Measurements from ENCODE around the gene SCGB3A1.
A peak's percentile ranks its signal among the peaks of the same experiment; 100 is the strongest.

SCGB3A1 gene

DNA sequence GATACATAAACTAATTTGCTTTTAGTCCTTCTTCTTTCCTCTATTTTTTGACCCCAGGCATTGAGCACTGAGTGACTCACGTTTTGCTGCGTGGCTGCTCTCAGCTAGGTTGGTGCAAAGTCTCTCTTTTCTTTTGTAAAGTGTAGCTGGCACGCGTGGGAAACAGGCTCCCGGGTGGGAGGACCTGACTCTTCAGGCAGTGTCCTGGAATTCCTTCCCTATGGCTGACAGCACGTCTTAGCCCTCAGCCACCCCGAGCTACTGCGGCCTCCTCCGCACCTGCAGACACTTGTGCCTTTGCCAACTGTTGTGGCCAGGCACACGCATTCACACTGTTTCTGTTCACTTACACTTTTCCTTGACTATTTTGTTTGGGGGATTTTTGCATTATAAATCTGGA, 877 bp upstream of the SCGB3A1 start:
- Histone ChIP-seq H3K14ac (ENCODE audit: low read length) (no peak overlapping the region), H3K9me3 (ENCODE audit: insufficient read depth, low read depth, low read length) (peaks cover 2% of the 10 kb centered on the region), H2BK12ac (ENCODE audit: low read length) (no peak overlapping the region), H4K12ac (ENCODE audit: low read depth, low read length) (no peak overlapping the region), H2AK5ac (ENCODE audit: low read length) (no peak overlapping the region), H3K36me3 (ENCODE audit: control insufficient read depth in 1 of 2, insufficient read depth in 2 of 2, low read length in 2 of 2) (no peaks in the 10 kb centered on the region), H3K18ac (ENCODE audit: low read length) (no peak overlapping the region), H3K23ac (ENCODE audit: low read length) (no peak overlapping the region), H2BK120ac (ENCODE audit: insufficient read depth, low read length, poor library complexity) (no peak overlapping the region), H2AFZ (ENCODE audit: insufficient read depth, low read length, poor library complexity) (no peak overlapping the region), H3K79me2 (ENCODE audit: control insufficient read depth, insufficient read depth, low read length, poor library complexity) (no peaks in the 10 kb centered on the region), H3K4me3 (ENCODE audit: low read depth, low read length) (no peak overlapping the region), H3K4ac (ENCODE audit: low read depth, low read length) (no peak overlapping the region), H3K4me2 (ENCODE audit: low read length) (no peak overlapping the region), H3K79me1 (ENCODE audit: low read length) (no peaks in the 10 kb centered on the region), H3K4me1 (ENCODE audit: control insufficient read depth in 1 of 2, insufficient read depth in 2 of 2, low read length in 2 of 2) (peaks cover 0 to 8% of the 10 kb centered on the region in 2 experiments), H4K8ac (ENCODE audit: low read depth, low read length) (no peak overlapping the region), H3K27ac (ENCODE audit: low read depth, low read length) (no peak overlapping the region), H3K9ac (ENCODE audit: low read length) (no peak overlapping the region), H4K91ac (ENCODE audit: low read depth, low read length) (no peak overlapping the region), H2BK5ac (ENCODE audit: low read depth, low read length, poor library complexity) (no peak overlapping the region), H3K27me3 (ENCODE audit: insufficient read depth, low read length) (peaks cover 20% of the 10 kb centered on the region)
- DNase-seq = no peak
- WGBS (ENCODE audit: extremely low coverage, insufficient coverage, insufficient read length) = no CpG with 5 or more reads among the region's 10 CpGs

GRCh38 chr5:180590543-180591310, 572 bp downstream of the SCGB3A1 start:
- no CpG with 5 or more reads among the region's 63 CpGs for WGBS (ENCODE audit: extremely low coverage, insufficient coverage, insufficient read length)
- H4K91ac ChIP-seq (ENCODE audit: low read depth, low read length) = no peak overlapping the region
- no peak overlapping the region for H3K14ac ChIP-seq (ENCODE audit: low read length)
- no peak overlapping the region for H2AFZ ChIP-seq (ENCODE audit: insufficient read depth, low read length, poor library complexity)
- no peak overlapping the region for H4K8ac ChIP-seq (ENCODE audit: low read depth, low read length)
- H3K23ac ChIP-seq (ENCODE audit: low read length) = no peak overlapping the region
- peak overlapping the region; percentile 63 for H3K4me2 ChIP-seq (ENCODE audit: low read length)
- no peaks in the 10 kb centered on the region for H3K36me3 ChIP-seq (ENCODE audit: control insufficient read depth in 1 of 2, insufficient read depth in 2 of 2, low read length in 2 of 2)
- no peak overlapping the region for H2BK120ac ChIP-seq (ENCODE audit: insufficient read depth, low read length, poor library complexity)
- H3K27me3 ChIP-seq (ENCODE audit: insufficient read depth, low read length) = peaks cover 20% of the 10 kb centered on the region
- peak overlapping the region; percentile 30 for H3K4me3 ChIP-seq (ENCODE audit: low read depth, low read length)
- H3K4ac ChIP-seq (ENCODE audit: low read depth, low read length) = no peak overlapping the region
- peaks cover 0 to 8% of the 10 kb centered on the region in 2 experiments for H3K4me1 ChIP-seq (ENCODE audit: control insufficient read depth in 1 of 2, insufficient read depth in 2 of 2, low read length in 2 of 2)
- H2BK12ac ChIP-seq (ENCODE audit: low read length) = no peak overlapping the region
- no peak overlapping the region for H3K27ac ChIP-seq (ENCODE audit: low read depth, low read length)
- H3K18ac ChIP-seq (ENCODE audit: low read length) = no peak overlapping the region
- H3K9ac ChIP-seq (ENCODE audit: low read length) = no peak overlapping the region
- H3K9me3 ChIP-seq (ENCODE audit: insufficient read depth, low read depth, low read length) = peaks cover 2% of the 10 kb centered on the region
- no peak overlapping the region for H2BK5ac ChIP-seq (ENCODE audit: low read depth, low read length, poor library complexity)
- H3K79me1 ChIP-seq (ENCODE audit: low read length) = no peaks in the 10 kb centered on the region
- no peaks in the 10 kb centered on the region for H3K79me2 ChIP-seq (ENCODE audit: control insufficient read depth, insufficient read depth, low read length, poor library complexity)
- H2AK5ac ChIP-seq (ENCODE audit: low read length) = no peak overlapping the region
- H4K12ac ChIP-seq (ENCODE audit: low read depth, low read length) = no peak overlapping the region
- DNase-seq = no peak

DNA sequence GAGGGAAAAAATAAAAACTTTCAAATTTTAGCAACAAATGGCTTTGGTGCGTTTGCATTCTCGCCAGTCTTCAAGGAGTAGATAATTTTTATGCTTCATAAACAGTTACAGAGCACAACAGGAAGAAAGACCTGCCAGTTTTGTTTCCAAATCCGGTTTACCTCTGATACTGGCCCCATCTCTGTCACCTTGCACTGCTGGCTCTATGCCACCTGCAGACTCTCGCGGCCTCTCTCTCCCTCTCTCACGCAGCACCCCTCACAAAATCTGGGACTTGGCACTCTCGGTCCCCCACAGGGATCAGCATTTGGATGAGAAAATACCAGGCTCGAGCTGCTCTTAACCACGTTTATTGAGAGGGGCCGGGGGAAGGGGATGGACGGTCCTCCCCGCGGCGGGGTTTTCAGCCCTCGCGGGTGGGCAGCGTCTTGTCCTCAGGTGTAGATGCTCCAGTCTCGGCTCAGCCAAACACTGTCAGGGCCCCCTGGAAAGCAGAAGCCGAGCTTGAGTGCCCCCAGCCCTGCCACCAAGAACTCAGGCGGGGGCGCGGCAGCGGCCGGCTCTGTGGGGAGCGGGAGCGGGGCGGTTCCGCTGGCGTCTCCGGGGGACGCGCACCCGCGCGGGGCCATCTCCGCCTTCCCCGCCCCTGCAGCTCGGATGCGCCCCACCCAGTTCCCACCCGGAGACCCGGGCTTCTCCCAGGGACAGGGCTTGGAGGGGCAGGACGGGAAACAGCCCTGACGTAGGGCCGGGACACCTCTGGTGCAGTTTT, 1.3 kb downstream of the SCGB3A1 start:
- Histone ChIP-seq H3K36me3 (ENCODE audit: control insufficient read depth in 1 of 2, insufficient read depth in 2 of 2, low read length in 2 of 2) (no peaks in the 10 kb centered on the region), H2BK120ac (ENCODE audit: insufficient read depth, low read length, poor library complexity) (no peak overlapping the region), H3K9ac (ENCODE audit: low read length) (no peak overlapping the region), H3K23ac (ENCODE audit: low read length) (no peak overlapping the region), H3K18ac (ENCODE audit: low read length) (no peak overlapping the region), H2AFZ (ENCODE audit: insufficient read depth, low read length, poor library complexity) (no peak overlapping the region), H4K12ac (ENCODE audit: low read depth, low read length) (no peak overlapping the region), H3K9me3 (ENCODE audit: insufficient read depth, low read depth, low read length) (peaks cover 2% of the 10 kb centered on the region), H3K27ac (ENCODE audit: low read depth, low read length) (no peak overlapping the region), H3K4me2 (ENCODE audit: low read length) (peak overlapping the region; percentile 63), H3K79me1 (ENCODE audit: low read length) (no peaks in the 10 kb centered on the region), H4K8ac (ENCODE audit: low read depth, low read length) (no peak overlapping the region), H2BK12ac (ENCODE audit: low read length) (no peak overlapping the region), H3K79me2 (ENCODE audit: control insufficient read depth, insufficient read depth, low read length, poor library complexity) (no peaks in the 10 kb centered on the region), H2BK5ac (ENCODE audit: low read depth, low read length, poor library complexity) (no peak overlapping the region), H3K27me3 (ENCODE audit: insufficient read depth, low read length) (peaks cover 20% of the 10 kb centered on the region), H3K4me3 (ENCODE audit: low read depth, low read length) (no peak overlapping the region), H3K4ac (ENCODE audit: low read depth, low read length) (no peak overlapping the region), H4K91ac (ENCODE audit: low read depth, low read length) (no peak overlapping the region), H2AK5ac (ENCODE audit: low read length) (no peak overlapping the region), H3K4me1 (ENCODE audit: control insufficient read depth in 1 of 2, insufficient read depth in 2 of 2, low read length in 2 of 2) (peaks cover 0 to 8% of the 10 kb centered on the region in 2 experiments), H3K14ac (ENCODE audit: low read length) (no peak overlapping the region)
- no CpG with 5 or more reads among the region's 44 CpGs for WGBS (ENCODE audit: extremely low coverage, insufficient coverage, insufficient read length)
- no peak for DNase-seq

- Histone ChIP-seq H3K18ac (ENCODE audit: low read length) (no peak overlapping the region), H3K14ac (ENCODE audit: low read length) (no peak overlapping the region), H3K4me3 (ENCODE audit: low read depth, low read length) (no peak overlapping the region), H3K4me1 (ENCODE audit: control insufficient read depth in 1 of 2, insufficient read depth in 2 of 2, low read length in 2 of 2) (peaks cover 0 to 8% of the 10 kb centered on the region in 2 experiments), H3K4me2 (ENCODE audit: low read length) (no peak overlapping the region), H4K91ac (ENCODE audit: low read depth, low read length) (no peak overlapping the region), H3K79me1 (ENCODE audit: low read length) (no peaks in the 10 kb centered on the region), H2BK120ac (ENCODE audit: insufficient read depth, low read length, poor library complexity) (no peak overlapping the region), H2BK12ac (ENCODE audit: low read length) (no peak overlapping the region), H3K9me3 (ENCODE audit: insufficient read depth, low read depth, low read length) (peaks cover 2% of the 10 kb centered on the region), H2BK5ac (ENCODE audit: low read depth, low read length, poor library complexity) (no peak overlapping the region), H3K27ac (ENCODE audit: low read depth, low read length) (no peak overlapping the region), H4K8ac (ENCODE audit: low read depth, low read length) (no peak overlapping the region), H2AFZ (ENCODE audit: insufficient read depth, low read length, poor library complexity) (no peak overlapping the region), H3K23ac (ENCODE audit: low read length) (no peak overlapping the region), H3K4ac (ENCODE audit: low read depth, low read length) (no peak overlapping the region), H3K79me2 (ENCODE audit: control insufficient read depth, insufficient read depth, low read length, poor library complexity) (no peaks in the 10 kb centered on the region), H3K27me3 (ENCODE audit: insufficient read depth, low read length) (peaks cover 20% of the 10 kb centered on the region), H3K9ac (ENCODE audit: low read length) (no peak overlapping the region), H3K36me3 (ENCODE audit: control insufficient read depth in 1 of 2, insufficient read depth in 2 of 2, low read length in 2 of 2) (no peaks in the 10 kb centered on the region), H2AK5ac (ENCODE audit: low read length) (no peak overlapping the region), H4K12ac (ENCODE audit: low read depth, low read length) (no peak overlapping the region)
- WGBS (ENCODE audit: extremely low coverage, insufficient coverage, insufficient read length) = no CpG with 5 or more reads among the region's 10 CpGs
- no peak for DNase-seq
Measured at GRCh38 chr5:180586870-180587269, 4.4 kb downstream of the SCGB3A1 start.
